HepG2 (cell line): ENCODE data around the gene THOC2. TPM values are rescaled to one million over a fixed set of nuclear protein-coding genes. Genes with fewer than 3 reads are reported as not detected.

Experiments used
- AKAP8 ChIP-seq: sonication (generic); formaldehyde crosslinking; IDR thresholded peaks from 2 replicates; pipeline ENCODE4 v1.5.1; 2020; ENCODE audit warnings: mild to moderate bottlenecking, missing genetic modification reagents
- BCL6 ChIP-seq: IDR thresholded peaks from 2 replicates; pipeline ENCODE4 v1.6.1; 2016; ENCODE audit warnings: missing genetic modification reagents, missing compliant biosample characterization
- CENPX ChIP-seq: sonication (generic); formaldehyde crosslinking; IDR thresholded peaks from 2 replicates; pipeline ENCODE4 v1.9.0; 2021; ENCODE audit warnings: mild to moderate bottlenecking, missing genetic modification reagents, moderate library complexity
- GABPA ChIP-seq, 2 experiments: IDR thresholded peaks; 2 replicates each; pipeline ENCODE4 v1.6.1; 2011 to 2016; ENCODE audit warnings: low read depth in 2 of 2, low read length in 1 of 2, missing biosample characterization in 1 of 2, missing genetic modification characterization in 1 of 2
- GTF3A ChIP-seq: sonication (generic); formaldehyde crosslinking; conservative IDR thresholded peaks from 2 replicates; pipeline ENCODE4 v1.4.0; 2020; ENCODE audit warnings: mild to moderate bottlenecking, missing genetic modification reagents
- MZF1 ChIP-seq: sonication (generic); formaldehyde crosslinking; IDR thresholded peaks from 2 replicates; pipeline ENCODE4 v1.8.1; 2023; ENCODE audit warnings: mild to moderate bottlenecking, missing genetic modification reagents, borderline replicate concordance
- NFRKB ChIP-seq: fragments of 450-650 bp; IDR thresholded peaks from 2 replicates; pipeline ENCODE4 v1.6.1; 2017
- NR2F1 ChIP-seq, 2 experiments: fragments of 450-650 bp in 1 of 2; formaldehyde crosslinking in 1 of 2; IDR thresholded peaks; 2 replicates each; pipeline versions ENCODE4 v1.5.0 to v1.6.1; 2016 to 2020; ENCODE audit warnings: mild to moderate bottlenecking in 1 of 2, missing compliant biosample characterization in 1 of 2, missing genetic modification reagents in 1 of 2, moderate library complexity in 1 of 2
- NR2F2 ChIP-seq: IDR thresholded peaks from 2 replicates; pipeline ENCODE4 v1.6.1; 2012; ENCODE audit warnings: low read depth, inconsistent platforms, borderline replicate concordance
- POGZ ChIP-seq: sonication (generic); formaldehyde crosslinking; IDR thresholded peaks from 2 replicates; pipeline ENCODE4 v1.4.0; 2020; ENCODE audit warnings: mild to moderate bottlenecking, missing genetic modification reagents
- SP1 ChIP-seq, 2 experiments: fragments of 450-650 bp in 1 of 2; sonication (generic) in 1 of 2; formaldehyde crosslinking in 1 of 2; IDR thresholded peaks; 2 replicates each; pipeline versions ENCODE4 v1.4.0 to v1.6.1; 2016 to 2020; ENCODE audit warnings: missing genetic modification reagents in 1 of 2
- THYN1 ChIP-seq: sonication (generic); formaldehyde crosslinking; IDR thresholded peaks from 2 replicates; pipeline ENCODE4 v1.8.1; 2023; ENCODE audit warnings: low read depth, mild to moderate bottlenecking, moderate library complexity, missing genetic modification reagents, borderline replicate concordance
- ZNF121 ChIP-seq: sonication (generic); formaldehyde crosslinking; IDR thresholded peaks from 2 replicates; pipeline ENCODE4 v1.5.0; 2020; ENCODE audit warnings: mild to moderate bottlenecking, missing genetic modification reagents
- ZNF138 ChIP-seq: sonication (generic); formaldehyde crosslinking; IDR thresholded peaks from 2 replicates; pipeline ENCODE4 v1.5.0; 2020; ENCODE audit warnings: mild to moderate bottlenecking, low read depth, missing genetic modification reagents
- ZNF331 ChIP-seq: sonication (generic); formaldehyde crosslinking; IDR thresholded peaks from 2 replicates; pipeline ENCODE4 v1.4.0; 2020; ENCODE audit warnings: missing genetic modification reagents
- ZNF335 ChIP-seq: sonication (generic); formaldehyde crosslinking; IDR thresholded peaks from 2 replicates; pipeline ENCODE4 v1.4.0; 2020; ENCODE audit warnings: missing genetic modification reagents
- ZNF570 ChIP-seq: sonication (generic); formaldehyde crosslinking; IDR thresholded peaks from 2 replicates; pipeline ENCODE4 v1.4.0; 2020; ENCODE audit warnings: mild to moderate bottlenecking, missing genetic modification reagents, borderline replicate concordance
- ZSCAN30 ChIP-seq: sonication (generic); formaldehyde crosslinking; IDR thresholded peaks from 2 replicates; pipeline ENCODE4 v1.5.0; 2020; ENCODE audit warnings: mild to moderate bottlenecking, missing genetic modification reagents
- polyA plus RNA-seq, 8 experiments: library from polyadenylated mRNA; depleted of rRNA in 3 of 8; stranded (reverse) in 7 of 8; unstranded in 1 of 8; fragments of >200 nt; fragmentation: Illumina TruSeq in 4 of 8; extraction: Trizol in 4 of 8; gene quantifications; 2 replicates each; pipeline versions ENCODE4 v1.2.1 to v1.2.3, GENCODE V29; 2011 to 2016; ENCODE audit warnings: low read depth in 4 of 8, missing spikeins in 1 of 8, mixed read lengths in 1 of 8; ENCODE audit not compliant: insufficient read depth in 1 of 8
- total RNA-seq, 5 experiments: library from RNA; depleted of rRNA; stranded (reverse); fragments of >200 nt; fragmentation: Illumina TruSeq; extraction: Trizol; gene quantifications; 2 replicates each; pipeline ENCODE4 v1.2.3, GENCODE V29; 2016; ENCODE audit warnings: low read depth in 1 of 5
- TF ChIP-seq, protein P1 (sequence below): sonication (generic); formaldehyde crosslinking; IDR thresholded peaks from 2 replicates; pipeline ENCODE4 v1.5.0; 2020; ENCODE audit warnings: mild to moderate bottlenecking, missing genetic modification reagents, moderate library complexity
- TF ChIP-seq, protein P2 (sequence below): sonication (generic); formaldehyde crosslinking; IDR thresholded peaks from 2 replicates; pipeline ENCODE4 v1.4.0; 2020; ENCODE audit warnings: mild to moderate bottlenecking, low read depth, missing genetic modification reagents
- TF ChIP-seq, protein P3 (sequence below): sonication (generic); formaldehyde crosslinking; IDR thresholded peaks from 2 replicates; pipeline ENCODE4 v1.8.1; 2023; ENCODE audit warnings: missing genetic modification reagents, inconsistent platforms, borderline replicate concordance
- TF ChIP-seq, protein P4 (sequence below): sonication (generic); formaldehyde crosslinking; IDR thresholded peaks from 2 replicates; pipeline ENCODE4 v1.4.0; 2020; ENCODE audit warnings: missing genetic modification reagents, borderline replicate concordance
- TF ChIP-seq, protein P5 (sequence below): IDR thresholded peaks from 2 replicates; pipeline ENCODE4 v1.6.1; 2016; ENCODE audit warnings: missing compliant biosample characterization, missing genetic modification reagents, borderline replicate concordance

Gene THOC2
- total and polyA plus RNA-seq, 2 of the 13 experiments (the other 11 are each of a cell fraction or from before 2014, with no cell fraction given) = 87.1 to 101 TPM

DNA sequence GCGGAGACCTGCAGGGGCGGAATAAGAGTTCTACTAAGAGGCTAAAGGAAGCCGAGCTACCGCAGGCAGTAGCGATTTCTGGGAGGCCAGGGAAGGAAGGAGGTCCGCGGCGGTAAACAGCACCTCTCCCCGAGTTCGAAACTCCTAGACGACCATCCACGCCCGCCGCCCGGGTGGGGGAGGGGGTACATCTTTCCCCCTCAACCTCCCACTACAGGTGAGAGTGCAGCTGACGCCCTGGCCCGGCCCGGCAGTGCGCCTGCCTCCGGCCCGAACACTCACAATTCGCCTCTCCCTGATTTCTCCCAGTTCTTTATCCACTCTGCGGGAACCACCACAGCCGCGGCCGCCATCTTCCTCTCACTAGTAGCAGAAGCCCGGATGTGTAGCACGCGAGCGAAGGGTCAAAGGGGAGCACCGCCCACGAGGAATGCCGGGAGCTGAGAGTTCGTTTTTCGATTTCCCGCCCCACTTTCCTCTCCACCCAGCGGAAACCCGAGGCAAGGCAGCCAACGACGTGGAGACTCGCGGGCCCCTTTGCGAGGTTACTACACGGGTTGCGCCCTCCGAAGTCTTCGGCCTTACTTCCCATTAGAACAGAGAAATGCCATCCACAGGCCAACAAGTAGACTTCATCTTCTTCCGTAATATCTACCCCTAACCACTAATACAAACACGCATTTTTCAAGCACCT lies at the start of gene THOC2 (continued):
- TF ChIP-seq, protein P1, sequence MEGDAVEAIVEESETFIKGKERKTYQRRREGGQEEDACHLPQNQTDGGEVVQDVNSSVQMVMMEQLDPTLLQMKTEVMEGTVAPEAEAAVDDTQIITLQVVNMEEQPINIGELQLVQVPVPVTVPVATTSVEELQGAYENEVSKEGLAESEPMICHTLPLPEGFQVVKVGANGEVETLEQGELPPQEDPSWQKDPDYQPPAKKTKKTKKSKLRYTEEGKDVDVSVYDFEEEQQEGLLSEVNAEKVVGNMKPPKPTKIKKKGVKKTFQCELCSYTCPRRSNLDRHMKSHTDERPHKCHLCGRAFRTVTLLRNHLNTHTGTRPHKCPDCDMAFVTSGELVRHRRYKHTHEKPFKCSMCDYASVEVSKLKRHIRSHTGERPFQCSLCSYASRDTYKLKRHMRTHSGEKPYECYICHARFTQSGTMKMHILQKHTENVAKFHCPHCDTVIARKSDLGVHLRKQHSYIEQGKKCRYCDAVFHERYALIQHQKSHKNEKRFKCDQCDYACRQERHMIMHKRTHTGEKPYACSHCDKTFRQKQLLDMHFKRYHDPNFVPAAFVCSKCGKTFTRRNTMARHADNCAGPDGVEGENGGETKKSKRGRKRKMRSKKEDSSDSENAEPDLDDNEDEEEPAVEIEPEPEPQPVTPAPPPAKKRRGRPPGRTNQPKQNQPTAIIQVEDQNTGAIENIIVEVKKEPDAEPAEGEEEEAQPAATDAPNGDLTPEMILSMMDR (CRISPR knock-in tag) = peak; percentile 45
- TF ChIP-seq, protein P2, sequence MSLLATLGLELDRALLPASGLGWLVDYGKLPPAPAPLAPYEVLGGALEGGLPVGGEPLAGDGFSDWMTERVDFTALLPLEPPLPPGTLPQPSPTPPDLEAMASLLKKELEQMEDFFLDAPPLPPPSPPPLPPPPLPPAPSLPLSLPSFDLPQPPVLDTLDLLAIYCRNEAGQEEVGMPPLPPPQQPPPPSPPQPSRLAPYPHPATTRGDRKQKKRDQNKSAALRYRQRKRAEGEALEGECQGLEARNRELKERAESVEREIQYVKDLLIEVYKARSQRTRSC (CRISPR knock-in tag) = no peak
- TF ChIP-seq NFRKB = no peak
- TF ChIP-seq ZNF570 = no peak
- TF ChIP-seq ZNF335 = no peak
- TF ChIP-seq ZNF331 (CRISPR knock-in tag) = no peak
- no peak for TF ChIP-seq GTF3A (CRISPR knock-in tag)
- TF ChIP-seq ZNF121 (CRISPR knock-in tag) = 0 out of 2 replicates have a peak, but pooled peaks have one; percentile 14
- TF ChIP-seq MZF1 (CRISPR knock-in tag) = no peak
- TF ChIP-seq POGZ (CRISPR knock-in tag) = peak; percentile 88
- TF ChIP-seq, protein P3, sequence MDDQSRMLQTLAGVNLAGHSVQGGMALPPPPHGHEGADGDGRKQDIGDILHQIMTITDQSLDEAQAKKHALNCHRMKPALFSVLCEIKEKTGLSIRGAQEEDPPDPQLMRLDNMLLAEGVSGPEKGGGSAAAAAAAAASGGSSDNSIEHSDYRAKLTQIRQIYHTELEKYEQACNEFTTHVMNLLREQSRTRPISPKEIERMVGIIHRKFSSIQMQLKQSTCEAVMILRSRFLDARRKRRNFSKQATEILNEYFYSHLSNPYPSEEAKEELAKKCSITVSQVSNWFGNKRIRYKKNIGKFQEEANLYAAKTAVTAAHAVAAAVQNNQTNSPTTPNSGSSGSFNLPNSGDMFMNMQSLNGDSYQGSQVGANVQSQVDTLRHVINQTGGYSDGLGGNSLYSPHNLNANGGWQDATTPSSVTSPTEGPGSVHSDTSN (CRISPR knock-in tag) = no peak
- no peak for TF ChIP-seq SP1 (IDR thresholded peaks at IDR 0.05)
- peak; percentile 46; the same call in 1 of the 2 replicates for TF ChIP-seq SP1 (CRISPR knock-in tag; IDR thresholded peaks at IDR 0.05)
- TF ChIP-seq NR2F2 = peak; percentile 59; the same call in 1 of the 2 replicates
- no peak for TF ChIP-seq ZNF138 (CRISPR knock-in tag)
- 0 out of 2 replicates have a peak, but pooled peaks have one; percentile 36 for TF ChIP-seq THYN1 (CRISPR knock-in tag)
- peak; percentile 69 to 81 for TF ChIP-seq NR2F1 (CRISPR knock-in tag; IDR thresholded peaks at IDR 0.05)
- TF ChIP-seq, protein P4, sequence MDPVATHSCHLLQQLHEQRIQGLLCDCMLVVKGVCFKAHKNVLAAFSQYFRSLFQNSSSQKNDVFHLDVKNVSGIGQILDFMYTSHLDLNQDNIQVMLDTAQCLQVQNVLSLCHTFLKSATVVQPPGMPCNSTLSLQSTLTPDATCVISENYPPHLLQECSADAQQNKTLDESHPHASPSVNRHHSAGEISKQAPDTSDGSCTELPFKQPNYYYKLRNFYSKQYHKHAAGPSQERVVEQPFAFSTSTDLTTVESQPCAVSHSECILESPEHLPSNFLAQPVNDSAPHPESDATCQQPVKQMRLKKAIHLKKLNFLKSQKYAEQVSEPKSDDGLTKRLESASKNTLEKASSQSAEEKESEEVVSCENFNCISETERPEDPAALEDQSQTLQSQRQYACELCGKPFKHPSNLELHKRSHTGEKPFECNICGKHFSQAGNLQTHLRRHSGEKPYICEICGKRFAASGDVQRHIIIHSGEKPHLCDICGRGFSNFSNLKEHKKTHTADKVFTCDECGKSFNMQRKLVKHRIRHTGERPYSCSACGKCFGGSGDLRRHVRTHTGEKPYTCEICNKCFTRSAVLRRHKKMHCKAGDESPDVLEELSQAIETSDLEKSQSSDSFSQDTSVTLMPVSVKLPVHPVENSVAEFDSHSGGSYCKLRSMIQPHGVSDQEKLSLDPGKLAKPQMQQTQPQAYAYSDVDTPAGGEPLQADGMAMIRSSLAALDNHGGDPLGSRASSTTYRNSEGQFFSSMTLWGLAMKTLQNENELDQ (CRISPR knock-in tag) = no peak
- no peak for TF ChIP-seq AKAP8 (CRISPR knock-in tag)
- peak; percentile 46 for TF ChIP-seq GABPA (IDR thresholded peaks at IDR 0.05; ENCODE audit: low read depth, low read length)
- TF ChIP-seq GABPA (CRISPR knock-in tag; IDR thresholded peaks at IDR 0.05; ENCODE audit: low read depth) = peak; percentile 81
- TF ChIP-seq BCL6 (CRISPR knock-in tag) = no peak
- no peak for TF ChIP-seq ZSCAN30 (CRISPR knock-in tag)
- TF ChIP-seq CENPX (CRISPR knock-in tag) = no peak
- TF ChIP-seq, protein P5, sequence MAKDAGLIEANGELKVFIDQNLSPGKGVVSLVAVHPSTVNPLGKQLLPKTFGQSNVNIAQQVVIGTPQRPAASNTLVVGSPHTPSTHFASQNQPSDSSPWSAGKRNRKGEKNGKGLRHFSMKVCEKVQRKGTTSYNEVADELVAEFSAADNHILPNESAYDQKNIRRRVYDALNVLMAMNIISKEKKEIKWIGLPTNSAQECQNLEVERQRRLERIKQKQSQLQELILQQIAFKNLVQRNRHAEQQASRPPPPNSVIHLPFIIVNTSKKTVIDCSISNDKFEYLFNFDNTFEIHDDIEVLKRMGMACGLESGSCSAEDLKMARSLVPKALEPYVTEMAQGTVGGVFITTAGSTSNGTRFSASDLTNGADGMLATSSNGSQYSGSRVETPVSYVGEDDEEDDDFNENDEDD (CRISPR knock-in tag) = peak; percentile 94
